GM12875 (cell line): ENCODE measurements around the gene SAMD11.

Experiments used
- H3K4me3 ChIP-seq: one replicate; pipeline ENCODE4 v1.5.1; 2011; ENCODE audit warnings: low read depth, low read length, control low read depth
- TF ChIP-seq, protein P1 (sequence below): IDR thresholded peaks from 2 replicates; pipeline ENCODE4 v1.5.1; 2011; ENCODE audit warnings: low read depth, mild to moderate bottlenecking, control low read depth, inconsistent platforms, low read length, moderate library complexity, borderline replicate concordance; ENCODE audit not compliant: insufficient read depth

The SAMD11 gene

DNA sequence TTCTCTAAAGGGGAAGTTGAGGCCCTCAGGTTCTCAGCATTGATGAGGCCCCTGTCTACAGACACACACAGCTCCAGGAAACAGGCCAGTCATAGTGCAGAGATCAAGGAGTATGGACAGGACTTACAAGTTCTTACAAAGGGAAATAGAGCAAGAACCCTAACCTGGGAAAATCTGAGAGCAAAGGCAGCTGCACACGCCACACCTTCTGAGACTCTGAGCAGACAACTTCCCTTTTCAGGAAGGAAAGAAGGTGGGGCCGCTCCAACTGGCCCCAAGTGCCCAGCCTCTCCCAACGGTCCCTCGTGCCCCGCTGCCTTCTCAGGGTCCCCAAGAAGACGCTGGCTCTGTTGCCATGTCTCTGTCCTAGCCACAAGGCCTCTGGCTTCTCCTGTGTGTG is 31.8 kb downstream of the SAMD11 start:
- no peak overlapping the region for H3K4me3 ChIP-seq
- TF ChIP-seq, protein P1, sequence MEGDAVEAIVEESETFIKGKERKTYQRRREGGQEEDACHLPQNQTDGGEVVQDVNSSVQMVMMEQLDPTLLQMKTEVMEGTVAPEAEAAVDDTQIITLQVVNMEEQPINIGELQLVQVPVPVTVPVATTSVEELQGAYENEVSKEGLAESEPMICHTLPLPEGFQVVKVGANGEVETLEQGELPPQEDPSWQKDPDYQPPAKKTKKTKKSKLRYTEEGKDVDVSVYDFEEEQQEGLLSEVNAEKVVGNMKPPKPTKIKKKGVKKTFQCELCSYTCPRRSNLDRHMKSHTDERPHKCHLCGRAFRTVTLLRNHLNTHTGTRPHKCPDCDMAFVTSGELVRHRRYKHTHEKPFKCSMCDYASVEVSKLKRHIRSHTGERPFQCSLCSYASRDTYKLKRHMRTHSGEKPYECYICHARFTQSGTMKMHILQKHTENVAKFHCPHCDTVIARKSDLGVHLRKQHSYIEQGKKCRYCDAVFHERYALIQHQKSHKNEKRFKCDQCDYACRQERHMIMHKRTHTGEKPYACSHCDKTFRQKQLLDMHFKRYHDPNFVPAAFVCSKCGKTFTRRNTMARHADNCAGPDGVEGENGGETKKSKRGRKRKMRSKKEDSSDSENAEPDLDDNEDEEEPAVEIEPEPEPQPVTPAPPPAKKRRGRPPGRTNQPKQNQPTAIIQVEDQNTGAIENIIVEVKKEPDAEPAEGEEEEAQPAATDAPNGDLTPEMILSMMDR: no peak

DNA sequence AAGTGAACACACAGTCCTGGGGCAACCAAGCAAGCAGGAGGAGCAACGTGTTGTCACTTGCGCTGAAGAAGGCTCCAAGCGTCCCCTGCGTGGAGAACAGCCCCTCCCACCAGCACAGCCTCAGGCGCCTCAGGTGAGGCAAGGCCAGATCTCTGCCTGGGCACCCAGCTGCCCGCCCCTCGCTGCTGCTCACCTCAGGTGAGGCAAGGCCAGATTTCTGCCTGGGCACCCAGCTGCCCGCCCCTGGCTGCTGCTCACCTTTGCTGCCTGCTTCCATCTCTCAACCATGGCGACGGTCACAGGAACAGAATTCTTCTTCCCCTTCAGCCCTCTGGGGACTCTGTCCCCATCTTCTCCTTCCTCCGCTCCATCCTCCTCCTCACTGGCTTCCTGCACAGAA is 32.9 kb downstream of the SAMD11 start:
- TF ChIP-seq, protein P1: no peak
- H3K4me3 ChIP-seq: no peak overlapping the region

DNA sequence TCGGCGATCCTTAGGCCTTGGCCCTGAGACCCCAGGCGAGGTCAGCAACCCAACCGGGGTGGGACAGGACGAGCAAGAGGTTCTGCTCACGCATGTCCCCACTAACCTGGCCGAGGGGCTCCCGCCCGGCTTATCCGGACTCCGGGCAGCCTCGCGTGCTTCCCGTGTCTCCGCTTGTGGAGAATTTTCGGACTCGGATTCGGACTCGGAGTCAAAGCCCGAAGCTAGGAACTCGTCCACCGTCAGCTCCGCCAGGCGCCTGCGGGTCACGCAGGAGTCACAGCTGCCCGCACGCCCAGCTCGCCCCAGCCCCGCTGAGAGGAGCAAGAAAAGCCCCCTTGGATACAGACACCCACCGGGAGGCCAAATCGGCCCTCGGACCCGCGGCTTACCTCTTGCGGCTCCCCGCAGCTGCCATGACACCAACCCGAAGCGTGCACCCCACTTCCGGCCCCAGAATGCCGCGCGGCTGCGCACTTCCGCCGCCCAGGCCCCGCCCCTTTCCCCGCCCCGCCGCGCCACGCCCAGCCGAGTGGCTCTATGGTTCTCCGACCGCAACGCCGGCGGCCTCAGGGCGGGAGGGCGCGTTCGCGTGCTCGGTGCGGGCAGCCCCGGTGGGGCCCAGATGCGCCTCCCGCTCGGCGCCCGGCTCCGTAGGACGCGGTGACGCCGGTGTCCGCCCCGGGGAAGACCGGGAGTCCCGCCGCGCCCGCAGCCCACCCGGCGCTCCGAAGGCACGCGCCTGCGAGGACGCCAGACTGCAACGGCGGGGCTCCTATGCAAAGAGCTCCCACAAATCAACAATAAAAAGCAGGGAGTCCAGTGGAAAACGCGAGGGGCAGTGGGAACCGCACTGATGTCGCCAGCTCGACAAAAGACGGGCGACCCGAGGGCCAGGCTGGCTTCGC is 35.4 kb downstream of the SAMD11 start, which contains the start of gene NOC2L:
Gene NOC2L, minus strand, starts transcription at position 434 of the 908 bp plus-strand sequence. Its CDS starts 16 bp downstream, at position 418.
- H3K4me3 ChIP-seq: peak within 1 kb of the TSS; percentile 76
- TF ChIP-seq, protein P1: no peak

DNA sequence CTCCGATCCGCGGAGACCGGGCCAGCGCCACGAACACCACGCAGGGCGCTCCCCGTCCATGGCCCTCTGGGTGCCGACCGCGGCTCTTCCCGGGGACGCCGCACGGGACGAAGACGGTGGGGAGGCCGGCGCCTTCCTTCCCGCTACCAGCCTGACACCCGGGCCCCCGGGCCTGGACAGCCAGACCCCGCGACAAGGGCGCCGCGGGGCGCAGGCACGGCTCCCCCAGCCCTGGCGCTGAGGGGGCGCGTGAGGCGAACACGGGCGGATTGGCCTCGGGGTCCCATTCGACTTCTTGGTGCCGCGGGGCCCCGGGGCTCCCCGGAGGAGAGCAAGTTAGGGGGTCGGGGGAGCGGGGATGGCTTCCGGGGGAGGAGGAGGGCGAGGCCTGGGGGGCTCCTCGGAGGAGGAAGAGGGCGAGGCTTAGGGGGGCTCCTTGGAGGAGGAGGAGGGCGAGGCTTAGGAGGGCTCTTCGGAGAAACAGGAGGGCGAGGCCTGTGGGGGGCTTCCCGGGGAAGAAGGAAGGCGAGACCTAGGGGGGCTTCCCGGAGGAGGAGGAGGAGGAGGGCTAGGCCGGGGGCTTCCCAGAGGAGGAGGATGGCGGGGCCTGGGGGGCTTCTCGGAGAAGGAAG is 36.1 kb downstream of the SAMD11 start:
- H3K4me3 ChIP-seq: peak overlapping the region; percentile 66
- TF ChIP-seq, protein P1: no peak

DNA sequence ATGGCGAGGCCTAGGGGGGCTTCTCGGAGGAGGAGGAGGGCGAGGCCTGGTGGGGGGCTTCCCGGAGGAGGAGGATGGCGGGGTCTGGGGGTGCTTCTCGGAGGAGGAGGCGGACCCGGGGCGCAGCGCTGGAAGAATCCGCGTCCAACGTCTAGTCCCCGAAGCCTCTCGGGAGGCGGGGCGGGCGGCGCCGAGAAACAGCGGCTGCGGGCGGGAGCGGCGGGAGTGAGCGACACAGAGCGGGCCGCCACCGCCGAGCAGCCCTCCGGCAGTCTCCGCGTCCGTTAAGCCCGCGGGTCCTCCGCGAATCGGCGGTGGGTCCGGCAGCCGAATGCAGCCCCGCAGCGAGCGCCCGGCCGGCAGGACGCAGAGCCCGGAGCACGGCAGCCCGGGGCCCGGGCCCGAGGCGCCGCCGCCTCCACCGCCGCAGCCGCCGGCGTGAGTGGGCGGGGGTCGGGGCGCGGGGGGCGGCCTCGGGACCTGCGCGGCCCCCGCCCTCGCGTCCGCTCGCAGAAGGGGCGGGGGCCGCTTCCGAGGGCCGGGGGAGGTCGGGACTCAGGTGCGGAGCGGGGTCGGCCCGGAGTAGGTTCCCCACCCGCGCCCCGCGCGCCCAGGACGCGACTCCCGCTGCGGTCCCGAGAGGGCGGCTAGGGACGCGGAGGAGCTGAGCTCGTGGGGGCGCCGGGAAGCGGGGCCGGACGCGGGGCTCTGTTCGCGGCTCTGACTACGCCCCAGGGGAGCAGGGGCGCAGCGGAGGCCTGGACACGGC is 36.8 kb downstream of the SAMD11 start, which contains the start of gene KLHL17:
Gene KLHL17, plus strand, starts transcription at position 222 of the 769 bp plus-strand sequence. Its CDS starts 110 bp downstream, at position 332.
- peak within 1 kb of the TSS; percentile 66 for H3K4me3 ChIP-seq
- TF ChIP-seq, protein P1: no peak

DNA sequence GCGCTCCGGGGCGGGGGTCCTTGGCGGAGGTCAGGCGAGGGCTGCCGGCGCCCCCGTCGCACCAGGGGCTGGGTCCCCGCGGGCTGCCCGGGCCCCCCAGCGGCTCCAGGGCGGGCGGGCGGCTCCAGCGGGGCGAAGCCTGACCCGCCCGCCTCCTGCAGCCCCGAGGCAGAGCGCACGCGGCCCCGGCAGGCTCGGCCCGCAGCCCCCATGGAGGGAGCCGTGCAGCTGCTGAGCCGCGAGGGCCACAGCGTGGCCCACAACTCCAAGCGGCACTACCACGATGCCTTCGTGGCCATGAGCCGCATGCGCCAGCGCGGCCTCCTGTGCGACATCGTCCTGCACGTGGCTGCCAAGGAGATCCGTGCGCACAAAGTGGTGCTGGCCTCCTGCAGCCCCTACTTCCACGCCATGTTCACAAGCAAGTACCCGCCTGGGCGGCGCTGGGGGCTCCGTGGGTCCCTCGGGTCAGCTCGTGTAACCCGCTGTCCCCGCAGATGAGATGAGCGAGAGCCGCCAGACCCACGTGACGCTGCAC is 37.5 kb downstream of the SAMD11 start:
- peak overlapping the region; percentile 66 for H3K4me3 ChIP-seq
- TF ChIP-seq, protein P1: no peak
